ENCODE data around the gene DNAI4.
"Not testable (repeated sequence)": the region's sequence is repeated elsewhere in the genome, so short reads cannot be mapped to it uniquely, and the experiment has no call there.

Gene DNAI4

GRCh38 chr1:66924756-66925557, at the start of gene DNAI4, which contains the start of gene MIER1:
TSS of gene DNAI4 (minus strand) at chr1:66924856. CDS start at chr1:66924831, 25 bp downstream.
TSS of gene MIER1 (plus strand) at chr1:66924990. CDS start at chr1:66925029, 39 bp downstream.
- DNase-seq, result peak; percentile 96 to 97

- DNase-seq, result no peak
Observed at GRCh38 chr1:66968574-66968973, 43.9 kb upstream of the DNAI4 start.

- not testable (repeated sequence) for DNase-seq
Observed at GRCh38 chr1:66966188-66966873, 41.7 kb upstream of the DNAI4 start.

GRCh38 chr1:66957938-66958337, 33.3 kb upstream of the DNAI4 start:
- DNase-seq, result no peak

GRCh38 chr1:66954208-66954607, 29.6 kb upstream of the DNAI4 start:
- DNase-seq, result no peak

- DNase-seq, result no peak
Observed at GRCh38 chr1:66951513-66951912, 26.9 kb upstream of the DNAI4 start.

GRCh38 chr1:66947267-66947666, 22.6 kb upstream of the DNAI4 start:
- no peak for DNase-seq

- DNase-seq, result no peak
Observed at GRCh38 chr1:66945316-66945715, 20.7 kb upstream of the DNAI4 start.

GRCh38 chr1:66944330-66945274, 19.9 kb upstream of the DNAI4 start:
- DNase-seq, result no peak

- no peak for DNase-seq
Observed at GRCh38 chr1:66943361-66943969, 18.8 kb upstream of the DNAI4 start.

- DNase-seq, result no peak
Observed at GRCh38 chr1:66940981-66941380, 16.3 kb upstream of the DNAI4 start.

- DNase-seq, result no peak
Observed at GRCh38 chr1:66938613-66939012, 14.0 kb upstream of the DNAI4 start.

- DNase-seq, result no peak
Observed at GRCh38 chr1:66937529-66938234, 13.0 kb upstream of the DNAI4 start.

GRCh38 chr1:66933887-66934700, 9.4 kb upstream of the DNAI4 start:
- DNase-seq, result no peak

- DNase-seq, result no peak
Observed at GRCh38 chr1:66932291-66932690, 7.6 kb upstream of the DNAI4 start.

- DNase-seq, result no peak
Observed at GRCh38 chr1:66931590-66931989, 6.9 kb upstream of the DNAI4 start.

- no peak for DNase-seq
Observed at GRCh38 chr1:66930823-66931174, 6.1 kb upstream of the DNAI4 start.

GRCh38 chr1:66929999-66930822, 5.6 kb upstream of the DNAI4 start:
- peak; percentile 91 to 95 for DNase-seq

GRCh38 chr1:66929691-66929998, 5.0 kb upstream of the DNAI4 start:
- no peak for DNase-seq

- DNase-seq, result no peak
Observed at GRCh38 chr1:66929146-66929688, 4.6 kb upstream of the DNAI4 start.

Data from stimulated activated CD4-positive, alpha-beta T cell treated with anti-CD3 and anti-CD28 coated beads, Interleukin-2, amount 100 ng/mL, for 24 hours (primary cell).